WTC11 (cell line): Measurements from ENCODE around the gene FAM227A.

ENCODE experiments used
- CREB1 ChIP-seq: sonication (generic); formaldehyde crosslinking; IDR thresholded peaks from 2 replicates; pipeline ENCODE4 v1.8.0; 2023; ENCODE audit warnings: mild to moderate bottlenecking, missing genetic modification reagents
- CTCF ChIP-seq: fragments of 200-600 bp; IDR thresholded peaks from 2 replicates; pipeline ENCODE4 v1.8.0; 2022; ENCODE audit warnings: antibody characterized with exemption
- SP1 ChIP-seq: sonication (generic); formaldehyde crosslinking; conservative IDR thresholded peaks from 2 replicates; pipeline ENCODE4 v1.8.1; 2022; ENCODE audit warnings: missing genetic modification reagents
- USF2 ChIP-seq: sonication (generic); formaldehyde crosslinking; IDR thresholded peaks from 2 replicates; pipeline ENCODE4 v1.8.1; 2023; ENCODE audit warnings: mild to moderate bottlenecking, missing genetic modification reagents, moderate library complexity

DNA sequence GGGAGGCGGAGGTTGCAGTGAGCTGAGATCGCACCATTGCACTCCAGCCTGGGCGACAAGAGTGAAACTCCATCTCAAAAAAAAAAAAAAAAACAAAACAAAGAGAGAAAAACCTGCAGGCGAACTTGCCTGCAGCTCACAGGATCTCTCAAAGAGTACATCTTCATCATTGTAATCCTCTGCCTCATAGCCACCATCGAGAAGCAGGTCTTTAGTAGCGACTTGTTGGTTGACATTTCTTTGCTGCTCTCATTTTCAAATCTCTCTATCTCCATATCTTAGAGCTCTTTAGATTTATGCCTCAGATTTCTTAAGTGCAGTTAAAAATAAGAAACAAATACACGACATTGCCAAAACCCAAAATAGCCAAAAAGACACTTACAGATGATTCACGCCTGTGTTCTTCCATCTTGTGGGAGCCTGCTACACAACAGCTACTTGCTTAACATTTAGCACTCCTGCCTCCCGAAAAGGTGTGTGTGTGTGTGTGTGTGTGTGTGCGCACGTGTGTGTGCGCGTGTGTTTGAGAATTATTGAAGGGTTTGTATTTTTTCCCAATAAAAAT lies 14.6 kb downstream of the FAM227A start:
- TF ChIP-seq CTCF (no peak), CREB1 (CRISPR knock-in tag) (no peak), SP1 (CRISPR knock-in tag) (no peak), USF2 (CRISPR knock-in tag) (no peak)
